ENCODE measurements around the gene MCTP2.

DNA sequence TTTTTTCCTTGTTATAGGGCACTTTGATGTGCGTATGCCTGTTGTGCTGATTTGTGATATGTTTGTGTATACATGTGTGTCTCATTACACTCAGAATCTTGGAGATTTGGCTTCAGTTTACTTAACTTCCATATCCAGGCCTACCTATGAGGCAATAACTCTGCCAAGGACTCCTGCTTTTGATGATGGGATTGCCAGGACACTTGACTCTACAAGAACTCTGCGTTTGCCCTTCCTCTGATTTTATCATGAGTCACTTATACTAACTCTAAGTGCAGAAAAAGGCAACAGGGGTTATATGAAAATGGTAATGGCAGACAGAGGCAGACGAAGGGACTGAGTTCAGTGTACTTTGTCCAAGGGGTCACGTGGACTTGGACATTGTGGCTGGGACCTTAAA is 33.6 kb downstream of the MCTP2 start:
- TF ChIP-seq SIN3A (IDR thresholded peaks at IDR 0.05; ENCODE audit: borderline replicate concordance, insufficient read depth, low read length) (no peak), POLR2AphosphoS5 (IDR thresholded peaks at IDR 0.05; ENCODE audit: low read depth, low read length) (no peak)
- TF ChIP-seq, protein P1, sequence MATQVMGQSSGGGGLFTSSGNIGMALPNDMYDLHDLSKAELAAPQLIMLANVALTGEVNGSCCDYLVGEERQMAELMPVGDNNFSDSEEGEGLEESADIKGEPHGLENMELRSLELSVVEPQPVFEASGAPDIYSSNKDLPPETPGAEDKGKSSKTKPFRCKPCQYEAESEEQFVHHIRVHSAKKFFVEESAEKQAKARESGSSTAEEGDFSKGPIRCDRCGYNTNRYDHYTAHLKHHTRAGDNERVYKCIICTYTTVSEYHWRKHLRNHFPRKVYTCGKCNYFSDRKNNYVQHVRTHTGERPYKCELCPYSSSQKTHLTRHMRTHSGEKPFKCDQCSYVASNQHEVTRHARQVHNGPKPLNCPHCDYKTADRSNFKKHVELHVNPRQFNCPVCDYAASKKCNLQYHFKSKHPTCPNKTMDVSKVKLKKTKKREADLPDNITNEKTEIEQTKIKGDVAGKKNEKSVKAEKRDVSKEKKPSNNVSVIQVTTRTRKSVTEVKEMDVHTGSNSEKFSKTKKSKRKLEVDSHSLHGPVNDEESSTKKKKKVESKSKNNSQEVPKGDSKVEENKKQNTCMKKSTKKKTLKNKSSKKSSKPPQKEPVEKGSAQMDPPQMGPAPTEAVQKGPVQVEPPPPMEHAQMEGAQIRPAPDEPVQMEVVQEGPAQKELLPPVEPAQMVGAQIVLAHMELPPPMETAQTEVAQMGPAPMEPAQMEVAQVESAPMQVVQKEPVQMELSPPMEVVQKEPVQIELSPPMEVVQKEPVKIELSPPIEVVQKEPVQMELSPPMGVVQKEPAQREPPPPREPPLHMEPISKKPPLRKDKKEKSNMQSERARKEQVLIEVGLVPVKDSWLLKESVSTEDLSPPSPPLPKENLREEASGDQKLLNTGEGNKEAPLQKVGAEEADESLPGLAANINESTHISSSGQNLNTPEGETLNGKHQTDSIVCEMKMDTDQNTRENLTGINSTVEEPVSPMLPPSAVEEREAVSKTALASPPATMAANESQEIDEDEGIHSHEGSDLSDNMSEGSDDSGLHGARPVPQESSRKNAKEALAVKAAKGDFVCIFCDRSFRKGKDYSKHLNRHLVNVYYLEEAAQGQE (IDR thresholded peaks at IDR 0.05; ENCODE audit: insufficient read depth in 1 of 2, low read depth in 2 of 2, low read length in 2 of 2) = no peak
